CD4-positive, CD25-positive, alpha-beta regulatory T cell (primary cell): Measurements from ENCODE around the gene OPCML. TPM values are rescaled to one million over a fixed set of nuclear protein-coding genes. Genes with fewer than 3 reads are reported as not detected.

Experiments used
- ATAC-seq, 2 donors: fragments of 150-1000 bp; cut with Tn5 transposase; one replicate each; pipeline ENCODE4 v1.10.0; 2021; ENCODE audit warnings: low read depth in 2 of 2, moderate number of reproducible peaks in 2 of 2, moderate library complexity in 1 of 2
- DNase-seq, 3 donors: peaks; one replicate each; pipeline versions ENCODE4 v3.0.0 to v3.0.0-alpha.2; 2012 to 2022; ENCODE audit warnings: mixed read lengths in 1 of 3
- H3K27ac ChIP-seq: one replicate; pipeline ENCODE4 v1.7.0; 2013; ENCODE audit warnings: mild to moderate bottlenecking, low read length; ENCODE audit not compliant: insufficient read depth, poor library complexity, severe bottlenecking
- H3K27me3 ChIP-seq: one replicate; pipeline ENCODE4 v1.7.0; 2013; ENCODE audit warnings: low read length; ENCODE audit not compliant: control insufficient read depth, insufficient read depth
- H3K36me3 ChIP-seq: one replicate; pipeline ENCODE4 v1.7.0; 2013; ENCODE audit warnings: mild to moderate bottlenecking, low read length, moderate library complexity; ENCODE audit not compliant: control insufficient read depth, insufficient read depth
- H3K4me1 ChIP-seq: 2 replicates; pipeline ENCODE4 v1.7.0; 2013; ENCODE audit warnings: mild to moderate bottlenecking, low read length; ENCODE audit not compliant: insufficient read depth, control insufficient read depth, poor library complexity, severe bottlenecking
- H3K4me3 ChIP-seq: one replicate; pipeline ENCODE4 v1.7.0; 2013; ENCODE audit warnings: low read depth, mild to moderate bottlenecking, low read length, moderate library complexity
- H3K9me3 ChIP-seq, 2 experiments: 1 replicate in 1 of 2; 2 replicates in 1 of 2; pipeline ENCODE4 v1.7.0; 2013; ENCODE audit warnings: low read length in 2 of 2, mild to moderate bottlenecking in 1 of 2, moderate library complexity in 1 of 2; ENCODE audit not compliant: control insufficient read depth in 2 of 2
- H3K27ac Mint-ChIP-seq, 3 donors: one replicate each; pipeline ENCODE4 v1.8.0; 2020 to 2022; ENCODE audit warnings: mild to moderate bottlenecking in 3 of 3, mixed read lengths in 3 of 3, moderate library complexity in 2 of 3
- H3K27me3 Mint-ChIP-seq: one replicate; pipeline ENCODE4 v1.8.0; 2022; ENCODE audit warnings: mild to moderate bottlenecking, mixed read lengths
- H3K36me3 Mint-ChIP-seq: one replicate; pipeline ENCODE4 v1.8.0; 2020; ENCODE audit warnings: mixed read lengths
- H3K4me1 Mint-ChIP-seq, 4 donors: one replicate each; pipeline ENCODE4 v1.8.0; 2020 to 2022; ENCODE audit warnings: mixed read lengths in 4 of 4, mild to moderate bottlenecking in 1 of 4
- H3K4me3 Mint-ChIP-seq, 4 donors: one replicate each; pipeline ENCODE4 v1.8.0; 2020 to 2022; ENCODE audit warnings: mild to moderate bottlenecking in 4 of 4, mixed read lengths in 4 of 4, moderate library complexity in 3 of 4
- H3K9me3 Mint-ChIP-seq, 7 donors: one replicate each; pipeline ENCODE4 v1.8.0; 2020 to 2022; ENCODE audit warnings: mixed read lengths in 7 of 7, mild to moderate bottlenecking in 3 of 7, moderate library complexity in 2 of 7
- polyA plus RNA-seq, 4 donors: library from polyadenylated mRNA; unstranded; fragments of 300-500 nt; fragmentation: Illumina TruSeq; gene quantifications; one replicate each; pipeline ENCODE4 v1.2.3, GENCODE V29; 2021
- total RNA-seq: library from RNA; stranded (reverse); gene quantifications from one replicate; pipeline ENCODE4 v1.2.3, GENCODE V29; 2022

OPCML gene
- total and polyA plus RNA-seq, 5 donors from 2014 or later = not detected

DNA sequence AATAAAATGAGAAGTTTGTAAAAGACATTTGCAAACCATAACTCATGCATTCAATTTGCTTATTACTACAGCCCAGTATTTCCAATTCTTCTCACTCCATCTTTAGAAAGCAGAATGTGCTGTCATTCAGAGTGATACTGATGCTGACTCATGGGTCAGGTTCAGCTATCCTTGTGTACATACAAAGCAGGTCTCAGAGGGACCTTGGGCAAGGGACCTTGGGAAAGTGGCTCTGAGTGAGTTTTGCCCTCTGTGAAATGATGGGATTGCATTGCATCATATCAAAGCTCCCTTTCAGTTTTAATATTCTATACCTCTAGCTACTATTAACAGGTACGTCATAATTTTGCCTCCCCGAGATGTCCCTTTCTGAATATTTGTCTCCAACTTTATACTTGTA lies 848.7 kb downstream of the OPCML start:
- no peaks in the 10 kb centered on the region for H3K36me3 ChIP-seq
- H3K36me3 Mint-ChIP-seq = no peaks in the 10 kb centered on the region
- no peak for DNase-seq
- H3K9me3 Mint-ChIP-seq = peaks cover 0 to 8% (median 2%) of the 10 kb centered on the region in 7 donors
- no peaks in the 10 kb centered on the region for H3K27me3 Mint-ChIP-seq
- H3K4me1 ChIP-seq = no peaks in the 10 kb centered on the region
- ATAC-seq = no peak
- no peak overlapping the region for H3K4me3 Mint-ChIP-seq
- H3K27ac ChIP-seq = no peak overlapping the region
- H3K27me3 ChIP-seq = no peaks in the 10 kb centered on the region
- no peaks in the 10 kb centered on the region for H3K4me1 Mint-ChIP-seq
- no peak overlapping the region for H3K27ac Mint-ChIP-seq
- no peak overlapping the region for H3K4me3 ChIP-seq
- no peaks in the 10 kb centered on the region for H3K9me3 ChIP-seq

DNA sequence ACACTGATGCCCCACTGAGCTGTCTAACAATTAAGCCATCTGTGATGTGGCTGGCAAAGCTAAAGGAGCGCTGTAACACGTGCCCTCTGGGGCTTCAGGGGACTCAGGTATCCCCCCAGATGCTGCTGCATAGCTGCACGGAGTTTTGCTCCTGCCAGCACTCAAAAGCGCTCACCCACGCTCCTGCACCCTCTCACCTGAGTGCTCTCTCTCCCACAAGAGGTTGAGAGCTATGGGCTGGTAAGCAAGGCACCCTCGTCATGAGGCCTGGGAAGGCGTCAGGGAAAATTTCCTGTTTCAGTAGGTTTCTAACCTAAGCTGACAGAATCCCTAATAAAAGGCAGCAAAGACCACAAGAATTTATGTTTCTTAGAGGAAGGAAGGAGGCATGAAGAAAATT lies 850.3 kb downstream of the OPCML start:
- no peaks in the 10 kb centered on the region for H3K4me1 Mint-ChIP-seq
- no peak overlapping the region for H3K27ac ChIP-seq
- no peak overlapping the region for H3K27ac Mint-ChIP-seq
- no peak overlapping the region for H3K4me3 Mint-ChIP-seq
- ATAC-seq = no peak
- H3K27me3 Mint-ChIP-seq = no peaks in the 10 kb centered on the region
- no peaks in the 10 kb centered on the region for H3K36me3 ChIP-seq
- H3K9me3 Mint-ChIP-seq = peaks cover 0 to 6% (median 0%) of the 10 kb centered on the region in 7 donors
- no peaks in the 10 kb centered on the region for H3K4me1 ChIP-seq
- DNase-seq = no peak
- H3K4me3 ChIP-seq = no peak overlapping the region
- H3K27me3 ChIP-seq = no peaks in the 10 kb centered on the region
- no peaks in the 10 kb centered on the region for H3K9me3 ChIP-seq
- H3K36me3 Mint-ChIP-seq = no peaks in the 10 kb centered on the region

DNA sequence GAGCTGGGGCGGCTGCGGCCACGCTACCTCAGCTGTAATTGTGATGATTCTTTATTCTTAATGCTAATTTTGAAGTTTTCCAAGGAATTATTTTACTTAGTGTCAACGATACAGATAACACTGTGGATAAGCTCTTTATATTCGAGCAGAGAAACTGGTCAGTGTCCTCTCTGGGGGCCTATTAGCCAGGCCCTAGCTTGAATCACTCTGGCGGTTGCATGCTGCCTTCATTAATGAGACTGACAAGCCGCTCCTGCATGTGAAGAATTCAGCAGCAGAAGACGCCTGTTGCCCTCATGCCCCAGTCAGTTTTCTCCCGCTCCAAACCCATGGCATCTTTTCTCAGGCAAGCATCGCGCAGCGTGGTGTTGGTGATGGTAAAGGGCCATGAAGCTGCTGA lies 851.7 kb downstream of the OPCML start:
- no peak overlapping the region for H3K27ac ChIP-seq
- H3K4me1 Mint-ChIP-seq = no peaks in the 10 kb centered on the region
- no peaks in the 10 kb centered on the region for H3K36me3 Mint-ChIP-seq
- H3K27me3 Mint-ChIP-seq = no peaks in the 10 kb centered on the region
- no peak overlapping the region for H3K27ac Mint-ChIP-seq
- H3K9me3 ChIP-seq = no peaks in the 10 kb centered on the region
- ATAC-seq (no peak), DNase-seq (no peak)
- H3K4me1 ChIP-seq = no peaks in the 10 kb centered on the region
- no peaks in the 10 kb centered on the region for H3K27me3 ChIP-seq
- H3K4me3 ChIP-seq = no peak overlapping the region
- H3K4me3 Mint-ChIP-seq = no peak overlapping the region
- no peaks in the 10 kb centered on the region for H3K36me3 ChIP-seq
- H3K9me3 Mint-ChIP-seq = peaks cover 0 to 6% (median 0%) of the 10 kb centered on the region in 7 donors

DNA sequence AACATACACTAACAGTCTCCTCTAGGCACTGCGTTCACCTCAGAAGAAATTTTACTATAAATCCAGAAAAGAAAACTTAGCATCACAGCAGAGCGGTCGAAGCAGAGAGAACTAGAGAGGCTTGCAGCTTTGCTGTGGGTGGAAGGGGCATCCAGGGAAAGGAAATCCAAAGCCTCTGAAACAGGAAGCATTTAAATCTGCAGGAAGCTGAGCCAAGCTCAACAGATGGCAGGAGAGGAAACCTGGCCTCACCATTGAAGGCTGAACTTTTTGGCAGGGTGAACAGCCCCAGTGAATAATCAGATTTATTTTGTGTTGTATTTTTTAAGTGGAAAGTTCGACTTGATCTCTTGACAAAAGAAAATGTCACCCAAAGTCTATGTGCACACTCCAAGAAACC lies 858.1 kb downstream of the OPCML start:
- Mint-ChIP-seq H3K36me3 (no peaks in the 10 kb centered on the region), H3K27me3 (no peaks in the 10 kb centered on the region), H3K27ac (no peak overlapping the region), H3K4me3 (no peak overlapping the region), H3K9me3 (peaks cover 0 to 4% (median 4%) of the 10 kb centered on the region in 7 donors), H3K4me1 (peaks cover 0 to 2% (median 0%) of the 10 kb centered on the region in 4 donors)
- no peak overlapping the region for H3K4me3 ChIP-seq
- ATAC-seq (no peak), DNase-seq (no peak)
- H3K36me3 ChIP-seq = no peaks in the 10 kb centered on the region
- no peaks in the 10 kb centered on the region for H3K27me3 ChIP-seq
- no peak overlapping the region for H3K27ac ChIP-seq
- H3K9me3 ChIP-seq = no peaks in the 10 kb centered on the region
- no peaks in the 10 kb centered on the region for H3K4me1 ChIP-seq

DNA sequence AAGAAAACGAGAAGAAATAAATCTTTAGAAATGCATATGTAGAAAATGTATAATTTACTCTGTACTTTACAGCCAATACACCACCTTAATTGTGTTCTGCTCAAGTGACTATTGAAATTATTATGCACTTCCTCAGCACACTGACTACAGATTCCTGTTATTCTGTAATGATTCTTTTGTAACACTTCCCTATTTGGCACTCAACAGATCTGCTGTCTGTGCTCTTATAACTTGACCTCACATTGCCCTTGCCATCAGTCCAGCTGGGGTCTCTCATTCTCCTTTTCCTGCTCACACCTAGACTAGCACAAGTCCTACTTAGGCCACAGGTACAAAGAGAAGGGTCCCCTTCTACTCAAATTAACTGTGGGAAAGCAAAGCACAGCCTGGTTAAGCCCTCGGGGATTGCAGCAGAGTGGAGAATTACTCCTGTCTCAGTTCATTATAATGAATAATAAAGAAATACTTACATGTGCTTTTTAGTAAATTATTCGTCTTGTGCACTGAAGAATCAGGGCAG lies 860.4 kb downstream of the OPCML start:
- Histone ChIP-seq H3K9me3 (no peaks in the 10 kb centered on the region), H3K36me3 (no peaks in the 10 kb centered on the region), H3K27ac (no peak overlapping the region), H3K4me1 (no peaks in the 10 kb centered on the region), H3K4me3 (no peak overlapping the region), H3K27me3 (no peaks in the 10 kb centered on the region)
- Mint-ChIP-seq H3K4me1 (peaks cover 0 to 2% (median 0%) of the 10 kb centered on the region in 4 donors), H3K27me3 (no peaks in the 10 kb centered on the region), H3K4me3 (no peak overlapping the region), H3K27ac (no peak overlapping the region), H3K36me3 (no peaks in the 10 kb centered on the region), H3K9me3 (peaks cover 0 to 5% (median 4%) of the 10 kb centered on the region in 7 donors)
- DNase-seq (no peak), ATAC-seq (no peak)

DNA sequence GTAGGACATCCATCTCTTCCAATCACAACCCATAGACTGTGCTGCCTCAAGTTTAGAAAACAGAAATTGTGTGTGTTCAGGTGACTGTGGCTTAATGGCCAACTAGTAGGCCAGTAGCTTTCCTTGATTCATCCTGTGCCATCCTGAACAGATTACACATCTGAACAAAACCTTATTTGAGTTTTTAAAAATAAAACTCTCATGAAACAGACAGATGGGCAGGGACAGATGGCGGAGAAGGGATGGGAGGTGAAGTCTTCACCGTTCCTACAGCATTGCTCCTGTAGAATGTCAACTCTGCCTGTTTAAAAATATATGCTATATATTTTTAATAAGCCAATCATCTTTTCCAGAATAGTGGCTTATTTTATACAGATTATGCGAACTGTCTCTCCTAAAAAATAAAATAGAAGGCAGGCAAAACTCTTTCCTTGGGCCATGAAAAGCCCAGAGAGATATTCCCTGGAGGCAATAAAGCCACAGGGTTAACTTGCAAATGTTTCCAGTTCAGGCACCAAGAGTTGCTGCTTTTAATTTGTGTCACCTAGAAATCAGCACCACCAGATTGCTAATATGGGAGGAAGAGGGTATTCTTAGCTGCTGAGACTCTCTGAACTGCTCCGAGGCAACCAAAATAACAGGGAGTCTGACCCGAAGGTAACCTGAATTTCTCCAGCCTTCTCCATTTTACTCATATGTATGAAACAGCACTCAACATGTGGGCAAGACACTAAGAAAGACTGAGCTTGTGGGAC lies 861.2 kb downstream of the OPCML start:
- H3K27me3 Mint-ChIP-seq = no peaks in the 10 kb centered on the region
- H3K4me3 Mint-ChIP-seq = no peak overlapping the region
- DNase-seq = no peak
- Histone ChIP-seq H3K36me3 (no peaks in the 10 kb centered on the region), H3K9me3 (no peaks in the 10 kb centered on the region), H3K27me3 (no peaks in the 10 kb centered on the region), H3K27ac (no peak overlapping the region), H3K4me1 (no peaks in the 10 kb centered on the region), H3K4me3 (no peak overlapping the region)
- peaks cover 0 to 7% (median 4%) of the 10 kb centered on the region in 7 donors for H3K9me3 Mint-ChIP-seq
- peaks cover 0 to 2% (median 0%) of the 10 kb centered on the region in 4 donors for H3K4me1 Mint-ChIP-seq
- H3K36me3 Mint-ChIP-seq = no peaks in the 10 kb centered on the region
- no peak for ATAC-seq
- no peak overlapping the region for H3K27ac Mint-ChIP-seq

DNA sequence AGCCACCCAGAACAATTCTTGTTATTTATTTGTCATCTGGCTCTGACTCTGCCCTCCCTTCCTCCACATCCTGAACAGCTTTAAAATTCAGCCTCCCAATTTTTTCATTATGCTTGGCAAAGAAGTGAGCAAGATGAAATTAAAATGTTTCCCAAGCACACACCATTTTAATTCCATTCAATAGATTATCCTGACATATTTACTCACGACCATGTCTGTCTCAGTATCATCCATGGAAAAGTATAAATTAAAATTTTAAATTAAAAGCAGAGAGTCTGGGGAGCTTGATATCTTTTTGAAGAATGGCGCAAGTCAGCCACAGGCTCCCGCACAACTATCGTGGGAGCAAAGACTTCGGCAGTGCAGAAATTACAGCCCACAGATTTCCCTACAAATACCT lies 862.4 kb downstream of the OPCML start:
- Histone ChIP-seq H3K27me3 (no peaks in the 10 kb centered on the region), H3K4me3 (no peak overlapping the region), H3K9me3 (no peaks in the 10 kb centered on the region), H3K36me3 (no peaks in the 10 kb centered on the region), H3K27ac (no peak overlapping the region), H3K4me1 (no peaks in the 10 kb centered on the region)
- Mint-ChIP-seq H3K9me3 (peaks cover 0 to 9% (median 4%) of the 10 kb centered on the region in 7 donors), H3K27ac (no peak overlapping the region), H3K36me3 (no peaks in the 10 kb centered on the region), H3K4me3 (no peak overlapping the region), H3K4me1 (peaks cover 0 to 2% (median 0%) of the 10 kb centered on the region in 4 donors), H3K27me3 (no peaks in the 10 kb centered on the region)
- no peak for DNase-seq
- ATAC-seq = no peak

DNA sequence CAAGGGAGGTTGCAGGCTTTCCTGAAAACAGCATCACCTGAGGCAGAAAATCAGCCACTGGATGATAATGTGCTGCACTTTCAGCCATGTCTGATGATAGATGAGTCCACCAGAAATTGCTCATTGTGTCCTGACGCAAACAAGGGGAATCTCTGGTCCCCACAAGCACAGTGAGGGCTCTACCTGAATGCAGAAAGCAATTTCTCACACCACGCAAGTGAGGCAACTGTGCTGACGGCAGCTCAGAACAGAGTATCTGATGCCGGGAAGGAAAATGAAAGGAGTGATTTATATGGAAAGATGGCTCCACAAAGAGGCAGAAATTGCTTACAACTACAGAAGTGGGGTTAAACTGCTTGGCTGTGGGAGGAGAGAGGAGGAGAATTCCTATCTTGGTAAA lies 867.1 kb downstream of the OPCML start:
- Histone ChIP-seq H3K36me3 (no peaks in the 10 kb centered on the region), H3K9me3 (no peaks in the 10 kb centered on the region), H3K27ac (no peak overlapping the region), H3K4me3 (no peak overlapping the region), H3K4me1 (no peaks in the 10 kb centered on the region), H3K27me3 (no peaks in the 10 kb centered on the region)
- Mint-ChIP-seq H3K4me3 (no peak overlapping the region), H3K27ac (no peak overlapping the region), H3K36me3 (no peaks in the 10 kb centered on the region), H3K27me3 (no peaks in the 10 kb centered on the region), H3K4me1 (no peaks in the 10 kb centered on the region), H3K9me3 (peaks cover 0 to 7% (median 2%) of the 10 kb centered on the region in 7 donors)
- no peak for DNase-seq
- ATAC-seq = no peak
